ENCODE data around the gene CDC27. TPM values are rescaled to one million over a fixed set of nuclear protein-coding genes. Genes with fewer than 3 reads are reported as not detected.
"Not testable (repeated sequence)": the region's sequence is repeated elsewhere in the genome, so short reads cannot be mapped to it uniquely, and the experiment has no call there.

The CDC27 gene
- total RNA-seq, 1 experiment from 2014 or later = 100 TPM

GRCh38 chr17:47135235-47135634 is 53.9 kb downstream of the CDC27 start:
- DNase-seq (ENCODE audit: low spot score) = no peak

GRCh38 chr17:47134354-47134753 is 54.7 kb downstream of the CDC27 start:
- DNase-seq (ENCODE audit: low spot score) = not testable (repeated sequence)

GRCh38 chr17:47131761-47132160 is 57.3 kb downstream of the CDC27 start:
- DNase-seq (ENCODE audit: low spot score) = no peak

- not testable (repeated sequence) for DNase-seq (ENCODE audit: low spot score)
These were observed 62.3 kb downstream of the CDC27 start for GRCh38 chr17:47126835-47127234.

GRCh38 chr17:47123262-47123661 is 65.8 kb downstream of the CDC27 start:
- not testable (repeated sequence) for DNase-seq (ENCODE audit: low spot score)

- DNase-seq (ENCODE audit: low spot score) = no peak
These were observed 68.5 kb downstream of the CDC27 start for GRCh38 chr17:47120521-47121095.

- DNase-seq (ENCODE audit: low spot score) = peak; percentile 18
These were observed 69.2 kb downstream of the CDC27 start for GRCh38 chr17:47119746-47120520.

GRCh38 chr17:47117386-47117785 is 71.7 kb downstream of the CDC27 start:
- DNase-seq (ENCODE audit: low spot score) = no peak

GRCh38 chr17:47106130-47106529 is 83.0 kb downstream of the CDC27 start:
- DNase-seq (ENCODE audit: low spot score) = no peak

GRCh38 chr17:47105246-47105645 is 83.8 kb downstream of the CDC27 start:
- DNase-seq (ENCODE audit: low spot score) = not testable (repeated sequence)

- DNase-seq (ENCODE audit: low spot score) = no peak
These were observed 86.2 kb downstream of the CDC27 start for GRCh38 chr17:47102914-47103313.

- peak; percentile 90 for DNase-seq (ENCODE audit: low spot score)
These were observed 88.9 kb downstream of the CDC27 start for GRCh38 chr17:47099987-47100711.

- DNase-seq (ENCODE audit: low spot score) = no peak
These were observed 89.6 kb downstream of the CDC27 start for GRCh38 chr17:47099451-47099986.

- DNase-seq (ENCODE audit: low spot score) = no peak
These were observed 92.8 kb downstream of the CDC27 start for GRCh38 chr17:47096343-47096742.

GRCh38 chr17:47095268-47095667 is 93.8 kb downstream of the CDC27 start:
- no peak for DNase-seq (ENCODE audit: low spot score)

GRCh38 chr17:47087093-47087492 is 102.0 kb downstream of the CDC27 start:
- DNase-seq (ENCODE audit: low spot score) = no peak

GRCh38 chr17:47085736-47086135 is 103.4 kb downstream of the CDC27 start:
- DNase-seq (ENCODE audit: low spot score) = no peak

GRCh38 chr17:47078801-47079200 is 110.3 kb downstream of the CDC27 start:
- no peak for DNase-seq (ENCODE audit: low spot score)

- DNase-seq (ENCODE audit: low spot score) = no peak
These were observed 111.5 kb downstream of the CDC27 start for GRCh38 chr17:47077576-47077975.

- no peak for DNase-seq (ENCODE audit: low spot score)
These were observed 112.9 kb downstream of the CDC27 start for GRCh38 chr17:47076171-47076570.

GRCh38 chr17:47074361-47074760 is 114.7 kb downstream of the CDC27 start:
- not testable (repeated sequence) for DNase-seq (ENCODE audit: low spot score)

- DNase-seq (ENCODE audit: low spot score) = not testable (repeated sequence)
These were observed 115.5 kb downstream of the CDC27 start for GRCh38 chr17:47073629-47074028.
